K562 (cell line): ENCODE data around the gene SLC19A1.

Experiments used
- CBX3 ChIP-seq, 2 experiments: IDR thresholded peaks; 1 replicate in 1 of 2; 2 replicates in 1 of 2; pipeline ENCODE4 v1.6.1; 2012; ENCODE audit warnings: inconsistent platforms in 2 of 2, low read length in 2 of 2, borderline replicate concordance in 1 of 2, control low read depth in 1 of 2
- CEBPB ChIP-seq: fragments of 450-650 bp; IDR thresholded peaks from 2 replicates; pipeline ENCODE4 v1.6.1; 2016; ENCODE audit warnings: missing genetic modification characterization, missing compliant biosample characterization
- FOSL1 ChIP-seq: fragments of 200-800 bp; sonication (Bioruptor generic); conservative IDR thresholded peaks from 2 replicates; pipeline ENCODE4 v1.6.1; 2016; ENCODE audit warnings: missing genetic modification characterization, missing compliant biosample characterization
- NFYB ChIP-seq: IDR thresholded peaks from 2 replicates; pipeline ENCODE4 v1.6.1; 2011; ENCODE audit warnings: mild to moderate bottlenecking, moderate library complexity; ENCODE audit not compliant: insufficient read length; ENCODE audit errors: extremely low read depth
- POLR2A ChIP-seq: fragments of 450-650 bp; conservative IDR thresholded peaks from 2 replicates; pipeline ENCODE4 v1.6.1; 2016
- TF ChIP-seq, protein P1 (sequence below): sonication (generic); formaldehyde crosslinking; IDR thresholded peaks from 2 replicates; pipeline ENCODE4 v1.4.0; 2020; ENCODE audit warnings: mild to moderate bottlenecking, missing genetic modification reagents
- TF ChIP-seq, protein P2 (sequence below), 3 experiments: IDR thresholded peaks in 2 of 3; conservative IDR thresholded peaks in 1 of 3; 2 replicates each; pipeline ENCODE4 v1.5.1; 2011 to 2012; ENCODE audit warnings: low read length in 3 of 3, mild to moderate bottlenecking in 3 of 3, control low read depth in 2 of 3, improper control_type of control experiment in 1 of 3, inconsistent platforms in 1 of 3, low read depth in 1 of 3, mixed read lengths in 1 of 3, moderate library complexity in 1 of 3; ENCODE audit not compliant: insufficient read depth in 2 of 3

DNA sequence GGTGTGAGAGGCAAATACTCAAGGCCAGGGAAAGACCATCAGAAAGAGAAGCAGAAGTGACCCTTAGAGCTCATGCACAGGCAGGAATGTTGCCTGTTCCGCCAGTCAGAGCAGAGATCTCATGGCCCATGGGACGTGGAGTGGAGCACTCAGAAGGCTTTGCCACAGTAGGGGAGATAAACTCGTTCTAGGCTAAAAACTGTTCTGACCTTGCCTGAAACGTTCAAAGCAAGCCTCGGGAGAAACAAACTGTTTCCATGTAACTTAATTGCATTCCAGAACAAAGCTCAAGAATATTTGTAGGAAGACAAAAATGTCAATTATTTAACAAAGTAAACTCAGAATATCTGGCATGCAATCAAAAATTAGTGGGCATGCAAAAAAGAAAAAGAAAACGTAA lies 20.7 kb upstream of the SLC19A1 start:
- TF ChIP-seq CEBPB (tag): no peak
- TF ChIP-seq POLR2A: no peak
- no peak for TF ChIP-seq NFYB
- no peak for TF ChIP-seq FOSL1 (tag)
- TF ChIP-seq, protein P1, sequence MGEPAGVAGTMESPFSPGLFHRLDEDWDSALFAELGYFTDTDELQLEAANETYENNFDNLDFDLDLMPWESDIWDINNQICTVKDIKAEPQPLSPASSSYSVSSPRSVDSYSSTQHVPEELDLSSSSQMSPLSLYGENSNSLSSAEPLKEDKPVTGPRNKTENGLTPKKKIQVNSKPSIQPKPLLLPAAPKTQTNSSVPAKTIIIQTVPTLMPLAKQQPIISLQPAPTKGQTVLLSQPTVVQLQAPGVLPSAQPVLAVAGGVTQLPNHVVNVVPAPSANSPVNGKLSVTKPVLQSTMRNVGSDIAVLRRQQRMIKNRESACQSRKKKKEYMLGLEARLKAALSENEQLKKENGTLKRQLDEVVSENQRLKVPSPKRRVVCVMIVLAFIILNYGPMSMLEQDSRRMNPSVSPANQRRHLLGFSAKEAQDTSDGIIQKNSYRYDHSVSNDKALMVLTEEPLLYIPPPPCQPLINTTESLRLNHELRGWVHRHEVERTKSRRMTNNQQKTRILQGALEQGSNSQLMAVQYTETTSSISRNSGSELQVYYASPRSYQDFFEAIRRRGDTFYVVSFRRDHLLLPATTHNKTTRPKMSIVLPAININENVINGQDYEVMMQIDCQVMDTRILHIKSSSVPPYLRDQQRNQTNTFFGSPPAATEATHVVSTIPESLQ (CRISPR knock-in tag): no peak
- TF ChIP-seq, protein P2, sequence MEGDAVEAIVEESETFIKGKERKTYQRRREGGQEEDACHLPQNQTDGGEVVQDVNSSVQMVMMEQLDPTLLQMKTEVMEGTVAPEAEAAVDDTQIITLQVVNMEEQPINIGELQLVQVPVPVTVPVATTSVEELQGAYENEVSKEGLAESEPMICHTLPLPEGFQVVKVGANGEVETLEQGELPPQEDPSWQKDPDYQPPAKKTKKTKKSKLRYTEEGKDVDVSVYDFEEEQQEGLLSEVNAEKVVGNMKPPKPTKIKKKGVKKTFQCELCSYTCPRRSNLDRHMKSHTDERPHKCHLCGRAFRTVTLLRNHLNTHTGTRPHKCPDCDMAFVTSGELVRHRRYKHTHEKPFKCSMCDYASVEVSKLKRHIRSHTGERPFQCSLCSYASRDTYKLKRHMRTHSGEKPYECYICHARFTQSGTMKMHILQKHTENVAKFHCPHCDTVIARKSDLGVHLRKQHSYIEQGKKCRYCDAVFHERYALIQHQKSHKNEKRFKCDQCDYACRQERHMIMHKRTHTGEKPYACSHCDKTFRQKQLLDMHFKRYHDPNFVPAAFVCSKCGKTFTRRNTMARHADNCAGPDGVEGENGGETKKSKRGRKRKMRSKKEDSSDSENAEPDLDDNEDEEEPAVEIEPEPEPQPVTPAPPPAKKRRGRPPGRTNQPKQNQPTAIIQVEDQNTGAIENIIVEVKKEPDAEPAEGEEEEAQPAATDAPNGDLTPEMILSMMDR (IDR thresholded peaks at IDR 0.05 in 2 of 3, conservative IDR thresholded peaks at IDR 0.05 in 1 of 3; ENCODE audit: insufficient read depth in 2 of 3, low read depth in 1 of 3, low read length in 3 of 3): no peak
- TF ChIP-seq CBX3 (IDR thresholded peaks at IDR 0.05; ENCODE audit: borderline replicate concordance in 1 of 2, low read length in 2 of 2): no peak
